ENCODE results near the gene GALNT9. TPM values are rescaled to one million over a fixed set of nuclear protein-coding genes. Genes with fewer than 3 reads are reported as not detected.

Gene GALNT9
- polyA plus RNA-seq, 1 donor = 7.3 TPM

Other genes with a start within 250 kb of the GALNT9 start
- gene DDX51, start 185.3 kb downstream of the GALNT9 start, polyA plus RNA-seq (ENCODE audit: insufficient read length) = 19.5 TPM
- 11.9 TPM for gene NOC4L, start 185.1 kb downstream of the GALNT9 start, polyA plus RNA-seq (ENCODE audit: insufficient read length)
- gene FBRSL1, start 160.6 kb upstream of the GALNT9 start, polyA plus RNA-seq (ENCODE audit: insufficient read length) = 57.7 TPM